Neutrophil (primary cell): ENCODE results near the gene KAZALD1.

ENCODE experiments used
- H3K27ac ChIP-seq: fragments of 200-600 bp; sonication (generic); 2 replicates; pipeline ENCODE4 v1.5.1; 2016; ENCODE audit warnings: mild to moderate bottlenecking, moderate library complexity
- H3K27me3 ChIP-seq: fragments of 200-600 bp; sonication (generic); 2 replicates; pipeline ENCODE4 v1.6.0; 2016; ENCODE audit warnings: mild to moderate bottlenecking
- H3K36me3 ChIP-seq: fragments of 200-600 bp; sonication (generic); 2 replicates; pipeline ENCODE4 v1.5.1; 2017
- H3K4me1 ChIP-seq, 2 experiments: fragments of 200-600 bp in 1 of 2; sonication (generic) in 1 of 2; 1 replicate in 1 of 2; 2 replicates in 1 of 2; pipeline versions ENCODE4 v1.5.1 to v1.6.1; 2013 to 2016; ENCODE audit warnings: low read depth in 1 of 2, low read length in 1 of 2, mild to moderate bottlenecking in 1 of 2, moderate library complexity in 1 of 2; ENCODE audit not compliant: control insufficient read depth in 1 of 2, insufficient read depth in 1 of 2
- H3K4me3 ChIP-seq, 2 experiments: fragments of 200-600 bp in 1 of 2; sonication (generic) in 1 of 2; 1 replicate in 1 of 2; 2 replicates in 1 of 2; pipeline ENCODE4 v1.5.1; 2013 to 2016; ENCODE audit warnings: low read depth in 1 of 2, low read length in 1 of 2, mild to moderate bottlenecking in 1 of 2, moderate library complexity in 1 of 2
- H3K9me3 ChIP-seq: fragments of 200-600 bp; sonication (generic); 2 replicates; pipeline ENCODE4 v1.5.1; 2016
- TF ChIP-seq, protein P1 (sequence below): fragments of 200-600 bp; sonication (generic); IDR thresholded peaks from 2 replicates; pipeline ENCODE4 v1.5.1; 2016; ENCODE audit warnings: antibody characterized with exemption

The KAZALD1 gene

DNA sequence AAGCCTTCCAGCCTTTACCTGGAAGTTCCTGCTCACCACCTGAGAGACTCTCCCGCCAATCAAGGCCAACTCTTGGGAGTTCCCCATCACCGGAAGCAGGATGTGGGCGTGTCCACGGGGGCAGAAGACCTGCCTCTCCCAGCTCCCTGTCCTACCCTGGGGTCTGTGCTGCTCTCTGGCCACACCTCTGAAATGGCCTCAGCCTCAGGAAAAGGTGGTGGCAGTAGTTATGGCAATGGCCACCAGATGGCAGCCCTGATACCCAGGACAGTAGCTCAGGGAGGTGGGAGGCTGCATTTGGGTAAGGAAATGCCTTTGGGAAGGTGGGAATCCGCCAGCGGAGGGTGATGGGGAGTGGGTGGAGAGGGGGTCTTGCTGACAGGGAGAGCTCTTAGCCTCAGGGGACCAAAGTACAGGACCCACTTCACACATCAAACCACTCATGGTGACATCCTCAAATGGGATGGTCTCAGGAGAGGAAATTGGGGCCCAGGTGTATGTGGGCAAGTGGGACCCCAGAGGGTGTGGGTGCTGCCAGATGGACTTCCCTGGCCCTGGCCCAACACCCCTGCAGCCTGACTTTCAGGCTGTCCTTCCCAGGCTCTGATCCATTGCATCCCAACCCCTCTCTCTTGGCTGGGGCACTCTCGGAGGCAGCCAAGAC, 33.9 kb downstream of the KAZALD1 start:
- Histone ChIP-seq H3K36me3 (no peaks in the 10 kb centered on the region), H3K27ac (no peak overlapping the region), H3K9me3 (no peaks in the 10 kb centered on the region), H3K27me3 (peaks cover 97% of the 10 kb centered on the region), H3K4me1 (no peaks in the 10 kb centered on the region), H3K4me3 (no peak overlapping the region)
- TF ChIP-seq, protein P1, sequence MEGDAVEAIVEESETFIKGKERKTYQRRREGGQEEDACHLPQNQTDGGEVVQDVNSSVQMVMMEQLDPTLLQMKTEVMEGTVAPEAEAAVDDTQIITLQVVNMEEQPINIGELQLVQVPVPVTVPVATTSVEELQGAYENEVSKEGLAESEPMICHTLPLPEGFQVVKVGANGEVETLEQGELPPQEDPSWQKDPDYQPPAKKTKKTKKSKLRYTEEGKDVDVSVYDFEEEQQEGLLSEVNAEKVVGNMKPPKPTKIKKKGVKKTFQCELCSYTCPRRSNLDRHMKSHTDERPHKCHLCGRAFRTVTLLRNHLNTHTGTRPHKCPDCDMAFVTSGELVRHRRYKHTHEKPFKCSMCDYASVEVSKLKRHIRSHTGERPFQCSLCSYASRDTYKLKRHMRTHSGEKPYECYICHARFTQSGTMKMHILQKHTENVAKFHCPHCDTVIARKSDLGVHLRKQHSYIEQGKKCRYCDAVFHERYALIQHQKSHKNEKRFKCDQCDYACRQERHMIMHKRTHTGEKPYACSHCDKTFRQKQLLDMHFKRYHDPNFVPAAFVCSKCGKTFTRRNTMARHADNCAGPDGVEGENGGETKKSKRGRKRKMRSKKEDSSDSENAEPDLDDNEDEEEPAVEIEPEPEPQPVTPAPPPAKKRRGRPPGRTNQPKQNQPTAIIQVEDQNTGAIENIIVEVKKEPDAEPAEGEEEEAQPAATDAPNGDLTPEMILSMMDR = no peak

DNA sequence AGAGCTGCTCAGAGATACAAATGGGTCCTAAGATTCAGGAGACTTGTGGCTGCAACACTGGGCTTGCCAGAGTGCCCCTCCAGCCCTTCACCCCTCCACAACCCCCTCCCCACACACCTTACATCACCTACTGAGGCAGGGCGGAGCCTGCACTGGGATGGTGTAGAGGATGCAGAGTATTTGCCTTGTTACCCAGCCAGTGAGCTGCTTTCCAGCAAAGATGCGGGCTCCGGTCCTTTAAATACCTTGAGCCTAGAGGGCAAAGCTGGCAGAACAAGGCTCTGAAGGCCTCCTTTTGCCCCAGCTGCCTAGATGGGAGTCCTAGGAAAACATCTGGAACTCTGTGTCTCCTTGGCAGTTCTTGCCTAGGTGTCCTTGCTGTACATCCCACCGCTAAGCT, 34.6 kb downstream of the KAZALD1 start:
- H3K36me3 ChIP-seq = no peaks in the 10 kb centered on the region
- TF ChIP-seq, protein P1 = no peak
- no peaks in the 10 kb centered on the region for H3K9me3 ChIP-seq
- H3K4me1 ChIP-seq = no peaks in the 10 kb centered on the region
- peaks cover 96% of the 10 kb centered on the region for H3K27me3 ChIP-seq
- H3K27ac ChIP-seq = no peak overlapping the region
- no peak overlapping the region for H3K4me3 ChIP-seq

DNA sequence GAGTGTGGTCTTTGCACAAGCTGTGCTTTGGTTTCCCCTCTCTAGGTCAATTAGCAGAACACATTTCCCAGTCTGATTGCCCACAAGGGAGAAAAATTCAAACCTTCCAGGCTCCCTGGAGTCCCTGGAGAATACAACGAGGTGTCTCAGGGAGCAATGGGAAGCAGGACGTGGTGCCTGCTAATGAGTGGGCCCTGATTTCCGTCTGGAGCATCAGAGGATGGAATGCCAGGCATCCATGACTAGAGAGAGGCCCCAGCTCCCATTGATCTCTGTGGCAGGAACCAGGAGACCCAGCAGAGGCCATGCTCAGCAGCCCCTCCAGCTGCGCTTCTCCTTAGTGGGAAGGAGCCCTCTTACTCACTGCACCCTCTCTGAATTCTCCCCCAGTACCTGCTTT, 36.1 kb downstream of the KAZALD1 start:
- peaks cover 96% of the 10 kb centered on the region for H3K27me3 ChIP-seq
- no peak overlapping the region for H3K27ac ChIP-seq
- TF ChIP-seq, protein P1 = no peak

DNA sequence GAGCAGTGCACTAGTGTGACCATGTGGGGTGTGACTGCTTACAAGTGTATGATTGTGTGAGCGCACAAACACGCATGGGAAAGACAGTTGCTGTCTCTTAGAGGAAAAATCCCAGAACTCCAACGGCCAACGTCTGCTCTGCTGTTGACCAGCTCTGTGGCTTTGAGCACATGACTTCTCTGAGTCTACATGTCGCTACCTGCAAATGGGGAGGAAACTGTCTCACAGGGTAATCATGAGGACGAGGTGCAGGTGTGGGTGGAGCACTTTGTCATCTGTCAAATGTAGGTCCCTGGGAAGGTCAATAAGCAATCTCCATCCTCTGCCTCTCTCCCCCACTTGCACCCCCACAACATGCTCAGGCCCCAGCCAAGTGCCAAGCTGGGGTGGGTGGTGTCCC, 38.1 kb downstream of the KAZALD1 start:
- H3K4me3 ChIP-seq = no peak overlapping the region
- no peaks in the 10 kb centered on the region for H3K36me3 ChIP-seq
- no peaks in the 10 kb centered on the region for H3K9me3 ChIP-seq
- peaks cover 96% of the 10 kb centered on the region for H3K27me3 ChIP-seq
- TF ChIP-seq, protein P1 = no peak
- no peaks in the 10 kb centered on the region for H3K4me1 ChIP-seq
- H3K27ac ChIP-seq = no peak overlapping the region

More for the DNA sequence above, 36.1 kb downstream of the KAZALD1 start:
- Histone ChIP-seq H3K36me3 (no peaks in the 10 kb centered on the region), H3K4me1 (no peaks in the 10 kb centered on the region), H3K4me3 (no peak overlapping the region), H3K9me3 (no peaks in the 10 kb centered on the region)

DNA sequence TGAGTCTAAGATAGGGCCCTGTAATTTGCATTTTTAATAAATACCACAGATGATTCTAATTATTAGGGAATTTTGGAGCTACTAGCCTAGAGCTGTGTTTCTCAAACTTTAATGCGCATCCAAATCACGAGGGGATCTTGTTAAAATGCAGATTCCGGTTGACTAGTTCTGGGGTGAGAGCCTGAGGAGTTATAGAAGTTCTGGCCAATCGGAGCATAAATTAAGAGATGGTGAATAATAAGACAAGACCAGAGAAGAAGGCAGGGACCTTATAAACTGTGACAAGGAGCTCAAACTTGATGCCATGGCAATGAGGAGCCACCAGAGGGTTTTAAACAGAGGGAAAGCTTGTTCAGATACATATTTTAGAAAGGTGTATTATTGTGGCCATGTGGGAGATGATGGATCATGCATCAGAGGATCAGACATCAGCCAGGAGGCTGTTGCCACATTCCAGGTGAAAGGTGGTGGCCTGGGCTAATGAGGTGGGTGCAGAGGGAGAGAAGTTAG, 39.6 kb downstream of the KAZALD1 start:
- H3K27me3 ChIP-seq = peaks cover 94% of the 10 kb centered on the region
- H3K4me3 ChIP-seq = no peak overlapping the region
- H3K9me3 ChIP-seq = no peaks in the 10 kb centered on the region
- H3K36me3 ChIP-seq = no peaks in the 10 kb centered on the region
- H3K4me1 ChIP-seq = no peaks in the 10 kb centered on the region
- TF ChIP-seq, protein P1 = no peak
- no peak overlapping the region for H3K27ac ChIP-seq
